A549 (cell line): ENCODE results near the gene ATG10. TPM values are rescaled to one million over a fixed set of nuclear protein-coding genes. Genes with fewer than 3 reads are reported as not detected.
A peak's percentile ranks its signal among the peaks of the same experiment; 100 is the strongest.

Experiments
- ATAC-seq, 2 experiments: fragments of 200-7000 bp in 1 of 2; fragments of >200 bp in 1 of 2; cut with Nextera tagmentation in 1 of 2; cut with Tn5 transposase in 1 of 2; 3 replicates each; pipeline versions ENCODE4 v1.8.0 to v1.9.1; 2018 to 2020; ENCODE audit warnings: mild to moderate bottlenecking in 1 of 2, moderate library complexity in 1 of 2
- CTCF ChIA-PET: fragments of 300-600 bp; sonication (Branson Sonifier 250); formaldehyde crosslinking; extraction: SDS; loops from one replicate; lab custom pipeline; 2021; ENCODE audit warnings: antibody characterized with exemption, inconsistent platforms; lab: Yijun Ruan, JAX
- POLR2A ChIA-PET: fragments of 350-600 bp; formaldehyde crosslinking; extraction: SDS; loops from one replicate; lab custom pipeline; 2021; ENCODE audit warnings: antibody characterized with exemption, inconsistent platforms; lab: Yijun Ruan, JAX
- DNase-seq, 2 experiments: peaks; one replicate each; pipeline versions ENCODE4 v3.0.0 to v3.0.0-alpha.2; 2011 to 2016; ENCODE audit warnings: low read depth in 1 of 2, low spot score in 1 of 2
- FAIRE-seq: peaks from 2 replicates; lab custom pipeline; 2011; peaks lifted over from hg19 to GRCh38; lab: Jason Lieb, UNC
- H3K27ac ChIP-seq, 2 experiments: fragments of >200 bp; sonication (Bioruptor Twin); formaldehyde crosslinking; 3 replicates each; pipeline ENCODE4 v1.5.1; 2016 to 2017
- H3K4me1 ChIP-seq: fragments of >200 bp; sonication (Bioruptor Twin); formaldehyde crosslinking; 3 replicates; pipeline ENCODE4 v1.6.1; 2016
- H3K4me2 ChIP-seq: fragments of >200 bp; sonication (Bioruptor Twin); formaldehyde crosslinking; 3 replicates; pipeline ENCODE4 v1.6.1; 2016
- H3K4me3 ChIP-seq: fragments of >200 bp; sonication (Bioruptor Twin); formaldehyde crosslinking; 3 replicates; pipeline ENCODE4 v1.5.1; 2016
- H3K9me3 ChIP-seq: fragments of >200 bp; sonication (Bioruptor Twin); formaldehyde crosslinking; 3 replicates; pipeline ENCODE4 v1.6.1; 2016
- BCL3 ChIP-seq: fragments of >200 bp; sonication (Bioruptor Twin); formaldehyde crosslinking; IDR thresholded peaks from 3 replicates; pipeline ENCODE4 v1.6.1; 2016
- BHLHE40 ChIP-seq: IDR thresholded peaks from 2 replicates; pipeline ENCODE4 v1.6.1; 2012; ENCODE audit warnings: low read depth, low read length, inconsistent platforms
- CEBPB ChIP-seq, 2 experiments: fragments of >200 bp in 1 of 2; sonication (Bioruptor Twin) in 1 of 2; formaldehyde crosslinking in 1 of 2; IDR thresholded peaks; 2 replicates each; pipeline ENCODE4 v1.6.1; 2012 to 2016
- CHD2 ChIP-seq: fragments of 150-350 bp; IDR thresholded peaks from 2 replicates; pipeline ENCODE4 v1.6.1; 2014; ENCODE audit warnings: low read length; ENCODE audit not compliant: partially characterized antibody
- CHD4 ChIP-seq: fragments of 200-600 bp; sonication (generic); IDR thresholded peaks from 2 replicates; pipeline ENCODE4 v1.6.1; 2016; ENCODE audit warnings: antibody characterized with exemption, mild to moderate bottlenecking, borderline replicate concordance
- EHMT2 ChIP-seq: fragments of 200-600 bp; sonication (generic); IDR thresholded peaks from 2 replicates; pipeline ENCODE4 v1.6.1; 2016; ENCODE audit warnings: antibody characterized with exemption, low read depth, mild to moderate bottlenecking, moderate library complexity
- EP300 ChIP-seq, 2 experiments: fragments of >200 bp; sonication (Bioruptor Twin); formaldehyde crosslinking; IDR thresholded peaks; 2 replicates in 1 of 2; 3 replicates in 1 of 2; pipeline ENCODE4 v1.6.1; 2016 to 2017
- ESRRA ChIP-seq: fragments of 150-350 bp; IDR thresholded peaks from 2 replicates; pipeline ENCODE4 v1.6.1; 2014; ENCODE audit warnings: mild to moderate bottlenecking, low read length, borderline replicate concordance
- FOSL2 ChIP-seq, 2 experiments: fragments of 450-650 bp in 1 of 2; fragments of >200 bp in 1 of 2; sonication (Bioruptor Twin) in 1 of 2; formaldehyde crosslinking; IDR thresholded peaks; 2 replicates each; pipeline versions ENCODE4 v1.5.0 to v1.6.1; 2016 to 2020; ENCODE audit warnings: mild to moderate bottlenecking in 1 of 2, moderate library complexity in 1 of 2
- GATA3 ChIP-seq: IDR thresholded peaks from 2 replicates; pipeline ENCODE4 v1.6.1; 2012; ENCODE audit warnings: borderline replicate concordance
- HEYL ChIP-seq: fragments of 250-450 bp; sonication (Bioruptor Pico); IDR thresholded peaks from 2 replicates; pipeline ENCODE4 v1.8.0; 2021; ENCODE audit warnings: mild to moderate bottlenecking, moderate library complexity
- JUN ChIP-seq, 2 experiments: fragments of >200 bp; sonication (Bioruptor Twin); formaldehyde crosslinking; IDR thresholded peaks; 2 replicates in 1 of 2; 3 replicates in 1 of 2; pipeline ENCODE4 v1.6.1; 2016 to 2017
- JUNB ChIP-seq: fragments of >200 bp; sonication (Bioruptor Twin); formaldehyde crosslinking; IDR thresholded peaks from 2 replicates; pipeline ENCODE4 v1.6.1; 2016
- KDM5A ChIP-seq: fragments of 200-600 bp; sonication (generic); IDR thresholded peaks from 2 replicates; pipeline ENCODE4 v1.6.1; 2016; ENCODE audit warnings: antibody characterized with exemption, mild to moderate bottlenecking
- MAFK ChIP-seq: fragments of 450-650 bp; IDR thresholded peaks from 2 replicates; pipeline ENCODE4 v1.6.1; 2014; ENCODE audit not compliant: partially characterized antibody
- MAZ ChIP-seq: fragments of 150-350 bp; IDR thresholded peaks from 2 replicates; pipeline ENCODE4 v1.6.1; 2014; ENCODE audit warnings: antibody characterized with exemption, low read depth, low read length, borderline replicate concordance
- MYC ChIP-seq: IDR thresholded peaks from 2 replicates; pipeline ENCODE4 v1.6.1; 2012; ENCODE audit warnings: mild to moderate bottlenecking, inconsistent platforms, low read length, improper control_type of control experiment, borderline replicate concordance
- NPAS2 ChIP-seq: fragments of 250-450 bp; sonication (Bioruptor Pico); IDR thresholded peaks from 2 replicates; pipeline ENCODE4 v1.8.0; 2022; ENCODE audit warnings: mild to moderate bottlenecking, moderate library complexity, borderline replicate concordance
- POLR2A ChIP-seq: IDR thresholded peaks from 2 replicates; pipeline ENCODE4 v1.6.1; 2012; ENCODE audit warnings: mild to moderate bottlenecking, low read length
- RAD21 ChIP-seq, 2 experiments: fragments of >200 bp in 1 of 2; sonication (Bioruptor Twin) in 1 of 2; formaldehyde crosslinking in 1 of 2; IDR thresholded peaks in 1 of 2; conservative IDR thresholded peaks in 1 of 2; 2 replicates in 1 of 2; 3 replicates in 1 of 2; pipeline ENCODE4 v1.6.1; 2012 to 2018; ENCODE audit warnings: inconsistent platforms in 1 of 2
- RARB ChIP-seq: fragments of 250-450 bp; sonication (Bioruptor Pico); IDR thresholded peaks from 2 replicates; pipeline ENCODE4 v1.8.0; 2021; ENCODE audit warnings: mild to moderate bottlenecking, moderate library complexity
- RCOR1 ChIP-seq: fragments of 150-350 bp; IDR thresholded peaks from 2 replicates; pipeline ENCODE4 v1.6.1; 2014; ENCODE audit warnings: antibody characterized with exemption, low read length, low read depth
- REST ChIP-seq: fragments of 200-600 bp; sonication (generic); IDR thresholded peaks from 2 replicates; pipeline ENCODE4 v1.6.1; 2016; ENCODE audit warnings: antibody characterized with exemption, mild to moderate bottlenecking, moderate library complexity
- RFX5 ChIP-seq: fragments of 450-650 bp; IDR thresholded peaks from 2 replicates; pipeline ENCODE4 v1.7.1; 2014; ENCODE audit warnings: antibody characterized with exemption, mild to moderate bottlenecking, moderate library complexity
- SREBF2 ChIP-seq: fragments of 450-650 bp; IDR thresholded peaks from 2 replicates; pipeline ENCODE4 v1.6.1; 2014; ENCODE audit warnings: mild to moderate bottlenecking, moderate library complexity
- TFCP2L1 ChIP-seq: fragments of 250-450 bp; sonication (Bioruptor Pico); IDR thresholded peaks from 2 replicates; pipeline ENCODE4 v1.5.0; 2021; ENCODE audit warnings: mild to moderate bottlenecking
- ZFP36 ChIP-seq: fragments of 450-650 bp; IDR thresholded peaks from 2 replicates; pipeline ENCODE4 v1.6.1; 2014; ENCODE audit warnings: borderline replicate concordance; ENCODE audit not compliant: partially characterized antibody
- ZNF302 ChIP-seq: fragments of 250-450 bp; sonication (Bioruptor Pico); IDR thresholded peaks from 2 replicates; pipeline ENCODE4 v1.9.0; 2021; ENCODE audit warnings: inconsistent platforms, mild to moderate bottlenecking, moderate library complexity
- ZSCAN20 ChIP-seq: fragments of 250-450 bp; sonication (Bioruptor Pico); IDR thresholded peaks from 2 replicates; pipeline ENCODE4 v1.8.0; 2022; ENCODE audit warnings: mild to moderate bottlenecking, moderate library complexity
- WGBS: methylation state at CpG from one replicate; pipeline ENCODE4 v1.1.6; 2017; ENCODE audit errors: missing lambda C conversion rate; 5-methylcytosine and 5-hydroxymethylcytosine counted together
- polyA plus RNA-seq, 4 experiments: library from polyadenylated mRNA; depleted of rRNA in 3 of 4; stranded (reverse); fragments of >200 nt; fragmentation: RNase III in 1 of 4; extraction: RNeasy Plus Mini Kit Qiagen cat#74134 plus additional on column Dnase treatment in 1 of 4; gene quantifications; 2 replicates in 3 of 4; 3 replicates in 1 of 4; pipeline ENCODE4 v1.2.3, GENCODE V29; 2011 to 2017
- TF ChIP-seq, protein P1 (sequence below): IDR thresholded peaks from 2 replicates; pipeline ENCODE4 v1.6.1; 2012
- TF ChIP-seq, protein P2 (sequence below): IDR thresholded peaks from 2 replicates; pipeline ENCODE4 v1.6.1; 2012; ENCODE audit warnings: low read depth, borderline replicate concordance

Gene ATG10
- polyA plus RNA-seq, 2 of the 4 experiments (the other 2 are of a cell fraction): 12.7 to 17.9 TPM

DNA sequence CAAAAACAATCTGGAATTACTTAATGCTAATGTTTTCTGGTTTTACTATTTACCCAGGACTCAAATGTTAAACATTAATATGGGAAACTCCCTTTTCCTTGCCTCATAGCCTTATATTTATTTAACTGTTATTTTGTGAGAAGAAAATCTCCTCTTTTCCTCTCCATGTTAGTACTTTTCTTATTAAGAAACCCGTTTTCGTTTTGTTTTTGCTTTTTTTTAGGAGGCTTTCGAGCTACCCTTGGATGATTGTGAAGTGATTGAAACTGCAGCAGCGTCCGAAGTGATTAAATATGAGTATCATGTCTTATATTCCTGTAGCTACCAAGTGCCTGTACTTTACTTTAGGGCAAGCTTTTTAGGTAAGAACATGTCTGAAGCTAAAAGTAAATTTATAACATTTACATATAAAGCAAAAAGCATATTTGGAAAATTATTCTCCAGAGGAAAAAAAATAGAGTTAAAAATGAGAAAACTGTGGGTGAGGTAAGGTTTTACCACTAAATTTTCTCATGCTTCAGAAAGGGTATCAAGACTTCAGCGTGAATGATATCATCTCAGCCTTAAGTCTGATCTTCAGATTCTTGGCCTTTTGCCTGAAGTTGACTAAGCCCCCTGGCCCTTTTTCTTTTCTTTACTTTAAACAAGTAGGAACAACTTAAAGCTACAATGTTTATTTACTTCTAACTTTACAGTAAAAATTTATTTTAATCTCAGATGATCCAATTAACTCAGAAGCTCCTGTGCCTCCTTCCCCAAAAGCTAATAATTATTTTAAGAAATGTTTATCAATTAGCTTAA, 192.6 kb downstream of the ATG10 start:
- DNase-seq: peak; percentile 17 to 86
- TF ChIP-seq BCL3: peak; percentile 34; the same call in 1 of the 3 replicates
- no peak for TF ChIP-seq RAD21 (conservative IDR thresholded peaks at IDR 0.05 in 1 of 2, IDR thresholded peaks at IDR 0.05 in 1 of 2)
- TF ChIP-seq CEBPB (IDR thresholded peaks at IDR 0.05): peak; percentile 5 to 60
- no peak for TF ChIP-seq ESRRA
- no peak for TF ChIP-seq MAFK
- TF ChIP-seq RARB (CRISPR knock-in tag): no peak
- TF ChIP-seq, protein P1, sequence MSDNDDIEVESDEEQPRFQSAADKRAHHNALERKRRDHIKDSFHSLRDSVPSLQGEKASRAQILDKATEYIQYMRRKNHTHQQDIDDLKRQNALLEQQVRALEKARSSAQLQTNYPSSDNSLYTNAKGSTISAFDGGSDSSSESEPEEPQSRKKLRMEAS: no peak
- TF ChIP-seq JUN (IDR thresholded peaks at IDR 0.05): peak in 1 of 2 experiments; percentile 61; a peak in 1 of 5 replicates
- TF ChIP-seq BHLHE40: no peak
- TF ChIP-seq ZNF302 (CRISPR knock-in tag): no peak
- TF ChIP-seq ZSCAN20 (CRISPR knock-in tag): no peak
- no peak for TF ChIP-seq CHD4
- no peak for TF ChIP-seq HEYL (CRISPR knock-in tag)
- no peak for TF ChIP-seq MAZ
- TF ChIP-seq GATA3: peak; percentile 58; the same call in 1 of the 2 replicates
- no peak for TF ChIP-seq POLR2A
- TF ChIP-seq RFX5: no peak
- TF ChIP-seq JUNB: peak; percentile 52
- no peak for TF ChIP-seq KDM5A
- TF ChIP-seq MYC: no peak
- TF ChIP-seq EHMT2: no peak
- no peak for TF ChIP-seq RCOR1
- no peak for TF ChIP-seq REST
- no peak for TF ChIP-seq CHD2
- TF ChIP-seq TFCP2L1 (CRISPR knock-in tag): no peak
- no peak for TF ChIP-seq NPAS2 (CRISPR knock-in tag)
- no peak for TF ChIP-seq SREBF2
- TF ChIP-seq FOSL2 (IDR thresholded peaks at IDR 0.05): no peak
- no peak for TF ChIP-seq FOSL2 (CRISPR knock-in tag; IDR thresholded peaks at IDR 0.05)
- no peak for TF ChIP-seq ZFP36
- peak in 1 of 2 experiments; percentile 14; a peak in 1 of 5 replicates for TF ChIP-seq EP300 (IDR thresholded peaks at IDR 0.05)
- TF ChIP-seq, protein P2, sequence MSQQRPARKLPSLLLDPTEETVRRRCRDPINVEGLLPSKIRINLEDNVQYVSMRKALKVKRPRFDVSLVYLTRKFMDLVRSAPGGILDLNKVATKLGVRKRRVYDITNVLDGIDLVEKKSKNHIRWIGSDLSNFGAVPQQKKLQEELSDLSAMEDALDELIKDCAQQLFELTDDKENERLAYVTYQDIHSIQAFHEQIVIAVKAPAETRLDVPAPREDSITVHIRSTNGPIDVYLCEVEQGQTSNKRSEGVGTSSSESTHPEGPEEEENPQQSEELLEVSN: no peak
- WGBS: 1% methylated on average over 6 of the region's 6 CpGs
- peaks cover 41% of the 10 kb centered on the region for H3K4me1 ChIP-seq
- POLR2A ChIA-PET: interaction anchor here (0.7 to 3.0 kb wide), 8 partner anchors 57 to 863 kb away, joined by 3 to 43 read pairs (median 8); partner anchors contain the start of genes ATG10, SSBP2 and ZCCHC9
- peak overlapping the region; percentile 88 for H3K27ac ChIP-seq
- H3K9me3 ChIP-seq: no peaks in the 10 kb centered on the region
- peak overlapping the region; percentile 27; the same call in 2 of the 3 replicates for H3K4me3 ChIP-seq
- FAIRE-seq: peak; percentile 28
- H3K4me2 ChIP-seq: peak overlapping the region; percentile 81
- ATAC-seq: peak; percentile 69 to 77; a peak in 5 of 6 replicates
- CTCF ChIA-PET: interaction anchor here (0.7 to 3.6 kb wide), 15 partner anchors 16 to 739 kb away, joined by 3 to 36 read pairs (median 7); partner anchors contain the start of gene SSBP2
